HS-27A (cell line): ENCODE measurements around the gene VWA3A.
"Not testable (repeated sequence)": the region's sequence is repeated elsewhere in the genome, so short reads cannot be mapped to it uniquely, and the experiment has no call there.

Experiments used
- DNase-seq: peaks from one replicate; pipeline ENCODE4 v3.0.0-alpha.2; 2012; ENCODE audit warnings: low read depth, missing footprints

VWA3A gene

GRCh38 chr16:22183901-22184614 lies 91.7 kb downstream of the VWA3A start:
- no peak for DNase-seq

- DNase-seq: no peak
Measured at GRCh38 chr16:22184615-22184968, 92.3 kb downstream of the VWA3A start.

GRCh38 chr16:22186517-22186916 lies 94.2 kb downstream of the VWA3A start:
- no peak for DNase-seq

- DNase-seq: no peak
Measured at GRCh38 chr16:22188267-22188594, 95.9 kb downstream of the VWA3A start.

GRCh38 chr16:22188595-22189442 lies 96.5 kb downstream of the VWA3A start:
- DNase-seq: no peak

GRCh38 chr16:22189473-22190080 lies 97.2 kb downstream of the VWA3A start:
- no peak for DNase-seq

GRCh38 chr16:22190081-22190775 lies 97.9 kb downstream of the VWA3A start:
- peak; percentile 97 for DNase-seq

GRCh38 chr16:22190776-22191531 lies 98.6 kb downstream of the VWA3A start:
- DNase-seq: peak; percentile 98

GRCh38 chr16:22191532-22192260 lies 99.4 kb downstream of the VWA3A start:
- no peak for DNase-seq

GRCh38 chr16:22192261-22193062 lies 100.1 kb downstream of the VWA3A start:
- no peak for DNase-seq

- DNase-seq: no peak
Measured at GRCh38 chr16:22193063-22193411, 100.7 kb downstream of the VWA3A start.

- DNase-seq: no peak
Measured at GRCh38 chr16:22194707-22195444, 102.5 kb downstream of the VWA3A start.

GRCh38 chr16:22195445-22195694 lies 103.0 kb downstream of the VWA3A start:
- no peak for DNase-seq

- DNase-seq: peak; percentile 75
Measured at GRCh38 chr16:22195695-22196558, 103.6 kb downstream of the VWA3A start.

GRCh38 chr16:22196559-22197168 lies 104.3 kb downstream of the VWA3A start:
- DNase-seq: not testable (repeated sequence)

- no peak for DNase-seq
Measured at GRCh38 chr16:22198547-22199293, 106.4 kb downstream of the VWA3A start.

GRCh38 chr16:22202261-22202637 lies 109.9 kb downstream of the VWA3A start:
- DNase-seq: no peak

GRCh38 chr16:22203091-22203490 lies 110.8 kb downstream of the VWA3A start:
- no peak for DNase-seq
